CD1c-positive myeloid dendritic cell (primary cell): ENCODE data around the gene TES.

Experiments used
- DNase-seq: peaks from one replicate; pipeline ENCODE4 v3.0.0-alpha.2; 2016; ENCODE audit errors: extremely low spot score

The TES gene

DNA sequence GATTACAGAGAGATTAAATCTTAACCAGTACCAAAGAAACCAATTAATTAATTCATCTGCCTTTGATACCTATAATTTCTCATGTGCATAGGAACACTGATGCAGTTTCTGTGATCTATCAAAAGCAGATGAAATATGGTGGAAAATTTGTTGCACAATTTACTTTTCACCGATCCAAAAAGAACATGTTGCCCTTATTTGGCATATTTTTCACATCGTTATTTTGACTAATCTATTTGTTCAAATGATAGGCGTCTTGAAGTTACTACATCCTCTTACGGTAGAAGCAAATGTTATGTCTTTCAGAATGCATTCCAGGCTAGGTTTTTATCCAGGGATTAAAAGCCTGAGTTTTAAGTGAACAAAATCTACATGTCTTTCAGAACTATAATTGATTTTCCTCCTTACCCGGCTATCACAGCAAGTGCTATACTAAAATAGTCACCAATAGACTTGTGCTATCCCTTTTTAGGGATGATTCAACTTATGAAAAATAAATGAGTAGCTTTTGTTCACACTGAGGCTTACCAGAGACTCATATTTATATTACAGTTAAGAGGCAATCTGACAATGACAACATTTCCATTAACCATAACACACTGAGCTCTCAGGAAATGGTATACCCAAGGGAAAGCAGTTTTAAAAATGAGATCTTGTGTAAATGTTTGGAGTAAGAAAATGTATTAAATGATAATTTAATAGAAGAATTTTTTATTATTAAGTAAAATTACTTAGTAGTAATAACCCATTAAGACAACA is 16.8 kb upstream of the TES start:
- no peak for DNase-seq

DNA sequence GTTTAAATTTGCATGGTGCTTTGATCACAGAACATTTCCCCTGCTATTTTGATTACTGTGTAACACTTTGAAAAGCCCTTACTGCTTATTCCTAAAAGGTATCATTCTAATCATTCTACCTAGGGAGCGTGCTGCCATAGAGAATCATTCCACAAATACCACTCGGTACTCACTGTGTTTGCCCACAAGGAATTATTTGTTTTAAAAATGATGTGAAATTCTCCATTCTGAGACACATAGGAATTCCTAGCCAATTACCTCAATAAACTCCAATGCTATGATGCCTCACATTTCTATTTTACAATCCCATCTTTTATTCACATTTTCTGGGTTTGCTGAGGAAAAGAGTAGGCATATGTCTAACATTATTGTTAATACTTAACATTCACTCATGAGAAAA is 16.2 kb upstream of the TES start:
- no peak for DNase-seq

DNA sequence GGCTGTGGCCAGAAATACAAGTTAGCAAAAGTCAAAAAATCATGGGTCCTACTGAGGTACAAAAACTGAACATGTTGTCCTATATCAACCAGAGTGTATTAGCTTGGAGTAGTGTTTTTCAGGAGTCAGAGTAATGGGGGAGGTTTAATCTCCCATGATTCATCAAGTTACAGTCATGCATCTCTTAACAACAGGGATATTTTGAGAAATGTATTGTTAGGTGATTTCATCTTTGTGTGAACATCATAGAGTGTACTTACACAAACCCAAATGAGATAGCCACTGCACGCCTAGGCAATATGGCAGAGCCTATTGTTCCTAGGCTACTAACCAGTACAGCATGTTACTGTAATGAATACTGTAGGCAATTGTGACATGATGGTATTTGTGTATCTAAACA is 14.9 kb upstream of the TES start:
- no peak for DNase-seq

DNA sequence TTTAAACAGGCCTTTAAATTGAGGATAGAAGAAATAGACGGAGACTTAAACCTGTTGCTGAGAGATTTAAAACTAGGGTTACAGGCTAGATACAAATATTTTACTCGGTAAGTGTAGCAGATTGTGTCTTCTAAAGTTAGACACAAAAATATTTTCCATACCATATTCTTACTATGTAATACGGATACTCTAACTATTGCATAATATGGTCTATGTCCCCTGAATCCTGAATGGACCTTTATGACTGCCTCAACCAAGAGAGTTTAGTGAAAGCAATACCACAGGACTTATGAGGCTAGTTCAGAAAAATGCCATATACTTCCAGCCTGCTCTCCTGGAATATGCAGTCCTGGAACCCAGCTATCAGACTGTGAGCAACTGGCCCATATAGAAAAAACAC is 13.4 kb upstream of the TES start:
- no peak for DNase-seq

DNA sequence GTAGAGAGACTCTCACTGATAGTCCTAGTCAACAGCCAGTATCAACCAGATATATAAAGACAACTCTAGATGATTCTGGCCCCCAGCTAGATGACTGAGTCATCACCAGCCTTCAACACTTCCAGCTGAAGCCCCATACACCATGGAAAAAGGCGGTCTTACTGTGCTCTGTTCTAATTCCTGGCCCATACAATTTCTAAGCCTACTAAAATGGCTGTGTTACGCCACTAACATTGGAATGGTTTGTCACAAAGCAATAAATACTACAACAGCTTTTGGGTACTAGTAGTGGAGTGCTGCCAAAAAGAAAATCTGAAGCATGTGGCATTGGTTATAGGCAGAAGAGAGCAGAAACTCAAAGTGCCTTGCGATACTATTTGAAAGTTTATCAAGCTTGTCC is 13.0 kb upstream of the TES start:
- DNase-seq, result no peak

DNA sequence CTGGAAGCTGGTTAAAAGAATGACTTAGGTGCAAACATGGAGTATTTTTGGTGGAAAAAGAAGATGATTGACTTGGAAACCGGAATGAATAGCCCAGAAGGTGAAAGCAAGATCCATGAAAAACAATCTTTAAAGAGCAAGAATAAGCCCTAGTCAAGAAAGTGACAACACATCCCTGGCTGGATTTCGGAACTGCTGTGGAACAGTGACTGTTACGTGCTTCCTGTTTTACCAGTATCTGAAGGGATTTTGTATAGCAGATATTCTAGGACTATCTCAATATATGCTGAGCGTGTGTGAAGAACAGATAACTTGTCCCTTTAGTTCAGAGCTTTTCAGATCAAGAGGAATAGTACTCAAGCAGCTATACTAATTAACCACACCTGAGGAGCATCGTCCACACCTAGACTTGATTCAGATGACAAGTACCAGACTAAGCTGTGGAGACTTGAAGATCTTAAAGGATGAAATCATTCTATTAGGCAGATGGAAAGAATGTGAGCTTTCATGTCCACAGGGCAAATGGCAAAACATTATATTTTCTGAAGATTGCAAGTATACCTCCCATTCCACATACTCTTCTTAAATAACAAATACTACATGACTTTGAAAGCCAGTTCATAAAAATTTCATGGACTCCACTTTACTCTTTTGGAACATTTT is 11.5 kb upstream of the TES start:
- DNase-seq, result no peak

DNA sequence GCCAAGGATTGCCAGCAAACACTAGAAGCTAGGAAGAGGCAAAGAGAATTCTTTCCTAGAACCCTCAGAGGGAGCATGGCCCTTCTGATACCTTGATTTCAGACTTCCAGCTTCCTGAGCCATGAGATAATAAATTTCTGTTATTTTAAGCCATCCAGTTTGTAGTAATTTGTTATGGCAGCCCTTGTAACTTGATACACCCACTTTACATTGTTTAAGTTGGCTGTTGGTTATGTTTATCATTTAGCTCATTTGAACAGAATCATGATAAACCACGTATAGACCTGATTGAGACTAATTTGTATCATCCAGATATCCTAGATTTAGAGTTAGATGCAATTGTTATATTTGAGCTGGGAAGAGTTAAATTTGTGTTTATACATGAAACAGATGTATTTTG is 9.4 kb upstream of the TES start:
- no peak for DNase-seq

DNA sequence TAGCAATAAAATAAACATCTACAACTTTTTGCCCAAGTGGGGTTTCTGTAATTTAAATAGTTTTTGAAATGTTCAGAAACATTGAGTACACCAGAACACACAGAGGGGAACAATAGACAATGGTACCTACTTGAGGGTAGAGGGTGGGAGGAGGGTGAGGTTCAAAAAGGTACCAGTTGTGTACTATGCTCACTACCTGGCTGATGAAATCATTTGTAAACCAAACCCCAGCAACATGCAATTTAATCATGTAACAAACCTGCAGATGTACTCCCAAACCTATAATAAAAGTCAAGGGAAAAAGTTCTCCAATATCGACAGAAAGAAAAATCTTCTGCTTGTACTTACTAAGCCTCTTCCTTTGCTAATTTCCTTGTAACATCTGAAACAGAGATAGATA is 4.2 kb upstream of the TES start:
- no peak for DNase-seq

DNA sequence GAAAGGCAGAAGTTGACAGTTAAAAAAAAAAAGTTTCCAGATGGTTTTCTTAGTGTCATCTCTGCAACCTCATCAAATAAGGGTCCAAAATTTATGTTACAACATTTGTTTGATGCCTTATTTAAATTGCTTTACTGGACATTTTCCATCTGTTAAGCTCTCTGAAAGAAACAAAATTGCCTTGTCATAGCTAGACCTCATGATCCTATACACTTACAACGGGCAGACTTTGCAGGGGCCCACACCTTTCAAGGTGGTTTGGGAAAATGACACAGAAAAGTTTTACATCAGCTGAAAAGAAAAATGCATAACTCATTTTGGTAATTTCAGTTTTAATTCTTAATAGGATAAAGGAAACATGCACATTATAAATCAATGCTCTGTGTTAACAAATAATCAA is 1.4 kb upstream of the TES start:
- DNase-seq, result no peak

DNA sequence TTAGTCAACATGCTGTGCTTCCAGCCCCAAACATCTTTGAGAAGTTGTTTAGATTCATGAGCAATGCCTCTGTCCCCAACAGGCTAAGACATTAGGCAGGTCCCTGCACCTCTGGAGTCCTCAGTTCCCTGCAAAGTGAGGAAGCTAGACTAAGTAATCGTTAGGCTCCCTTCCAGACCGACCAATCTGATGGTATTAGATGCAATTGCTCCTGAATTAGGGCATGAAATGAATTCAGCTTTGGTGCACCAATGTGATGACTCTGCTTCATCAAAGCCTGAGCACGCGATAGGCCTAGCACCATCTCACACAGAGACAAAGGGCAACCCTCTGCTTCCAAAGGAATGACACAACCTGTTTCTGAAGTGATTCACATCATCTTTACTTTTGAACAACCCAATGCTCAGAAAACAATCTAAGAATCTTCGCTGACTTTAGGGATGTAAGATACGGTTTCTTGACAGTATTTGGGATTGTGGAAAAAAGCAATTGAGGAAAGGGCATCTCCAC is 723 bp upstream of the TES start:
- no peak for DNase-seq

DNA sequence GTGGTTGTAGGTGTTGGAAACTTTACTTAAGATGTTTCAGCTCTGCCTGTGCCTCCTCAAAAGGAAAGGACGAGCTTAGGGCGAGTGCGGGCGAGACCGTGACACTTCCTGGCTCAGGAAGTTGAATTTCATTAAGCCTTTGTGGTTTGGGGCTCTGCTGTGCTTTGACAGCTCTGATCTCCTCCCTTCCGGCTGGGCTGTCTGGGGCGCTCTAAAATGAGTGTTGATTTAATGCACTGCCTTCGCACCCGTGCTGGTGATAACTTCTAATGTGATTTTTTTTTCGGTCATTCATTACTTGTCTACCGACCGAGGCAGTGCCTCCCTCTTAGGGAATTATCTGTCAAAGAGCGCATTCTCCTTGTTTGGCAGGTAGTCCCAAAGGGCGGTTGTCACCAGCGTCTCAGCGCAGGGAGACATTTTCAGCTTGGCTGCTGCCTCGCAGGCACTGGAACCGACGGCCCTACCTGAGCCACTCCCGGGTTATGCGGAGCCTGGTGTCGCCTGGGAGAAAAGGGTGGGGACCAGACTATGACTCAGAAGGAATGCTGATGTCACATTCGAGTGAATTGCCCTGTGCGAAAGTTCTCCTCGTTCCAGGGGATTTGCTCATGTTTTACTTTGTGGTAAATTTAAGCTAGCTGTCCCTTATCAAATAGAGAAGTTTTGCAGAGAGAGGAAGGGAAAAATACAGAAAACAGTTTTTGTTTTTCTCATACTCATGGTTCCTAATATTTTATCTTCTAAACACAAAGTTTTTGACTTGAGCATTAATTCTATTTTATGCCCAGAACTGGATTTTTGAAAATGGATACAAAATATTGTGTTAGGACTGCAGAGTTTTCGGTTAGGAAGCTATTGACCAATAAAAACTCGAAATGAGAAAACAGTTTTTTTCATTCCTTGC is 920 bp downstream of the TES start:
- peak; percentile 90 for DNase-seq

DNA sequence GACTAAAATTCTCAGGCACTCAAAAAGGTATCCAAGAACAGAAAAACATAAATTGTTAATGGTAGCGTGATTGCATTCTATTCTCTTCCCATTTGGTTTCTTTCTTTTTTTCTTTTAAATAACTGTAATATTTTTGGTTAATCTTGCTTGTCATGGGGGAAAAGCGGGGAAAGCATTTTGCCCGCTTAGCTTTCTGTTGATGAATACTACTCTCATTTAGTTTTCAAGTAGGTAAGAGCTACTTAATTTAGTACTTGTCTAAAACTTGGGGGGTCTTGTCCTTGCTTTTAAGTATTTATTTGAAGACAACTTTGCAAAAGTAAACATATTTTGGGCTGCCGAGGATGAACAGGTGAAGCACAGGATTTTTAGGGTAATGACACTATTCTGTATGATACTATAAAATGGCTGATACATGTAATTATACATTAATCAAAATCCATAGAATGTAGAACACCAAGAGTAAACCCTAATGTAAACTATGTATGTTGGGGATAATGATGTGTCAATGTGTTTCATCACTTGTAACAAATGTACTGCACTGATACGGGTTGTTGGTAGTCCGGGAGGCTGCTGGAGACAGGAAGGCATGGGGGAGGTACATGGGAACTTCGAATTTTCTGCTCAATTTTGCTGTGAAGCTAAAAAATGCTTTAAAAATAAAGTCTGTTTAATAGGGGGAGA is 1.7 kb downstream of the TES start:
- DNase-seq, result no peak

DNA sequence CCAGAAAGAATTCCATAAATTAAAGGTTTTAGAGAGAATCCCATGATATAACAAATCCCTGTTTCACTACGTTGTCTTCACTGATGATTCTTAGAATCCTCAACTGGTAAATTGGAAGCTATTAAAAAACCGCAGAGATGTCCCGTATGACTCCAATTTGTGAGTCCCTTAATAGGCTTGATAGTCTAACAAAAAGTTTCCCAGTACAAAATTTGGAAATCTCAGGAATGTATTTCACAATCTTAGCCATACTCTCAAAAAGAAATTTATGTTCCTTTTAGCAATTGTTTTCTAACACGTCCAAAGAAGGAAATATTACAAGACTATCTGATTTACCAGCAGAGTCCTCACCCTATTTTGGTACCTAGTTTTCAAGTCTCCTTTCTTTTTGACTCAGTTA is 2.5 kb downstream of the TES start:
- DNase-seq, result peak; percentile 27

DNA sequence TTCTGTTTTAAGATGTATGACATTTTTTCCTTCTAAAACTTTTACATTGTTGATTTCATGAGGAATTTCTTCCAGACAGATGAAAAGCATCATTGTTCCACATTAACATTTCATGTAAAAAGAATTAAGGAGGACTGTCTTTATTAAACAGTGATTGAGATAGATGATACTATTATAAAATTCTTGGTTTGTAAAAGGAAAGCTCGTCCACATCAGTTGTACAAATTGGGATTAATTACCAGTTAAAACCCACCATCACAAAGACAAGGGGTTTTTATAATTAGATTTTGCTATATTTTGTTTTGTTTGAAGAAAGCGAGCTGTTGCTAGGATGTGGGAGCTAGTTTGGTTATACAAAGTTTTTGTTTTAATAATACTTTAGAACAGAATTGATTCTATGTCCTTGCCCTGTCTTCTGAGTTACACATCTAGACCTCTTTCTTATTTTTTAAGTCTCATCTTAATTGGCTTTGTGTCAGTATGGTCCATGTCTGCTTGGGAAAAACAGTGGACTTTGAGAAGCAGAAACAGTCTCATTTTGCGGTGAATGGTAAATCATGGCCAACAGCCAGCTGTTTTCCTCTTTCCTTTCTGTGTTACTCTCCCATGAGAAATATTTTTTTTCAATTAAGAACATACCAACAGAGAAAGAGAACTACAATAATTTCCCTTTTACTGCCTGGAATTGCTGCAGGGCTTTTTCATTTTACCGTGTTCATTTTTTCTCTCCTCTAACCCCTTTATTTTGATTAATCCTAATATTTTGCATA is 3.2 kb downstream of the TES start:
- peak; percentile 35 for DNase-seq

DNA sequence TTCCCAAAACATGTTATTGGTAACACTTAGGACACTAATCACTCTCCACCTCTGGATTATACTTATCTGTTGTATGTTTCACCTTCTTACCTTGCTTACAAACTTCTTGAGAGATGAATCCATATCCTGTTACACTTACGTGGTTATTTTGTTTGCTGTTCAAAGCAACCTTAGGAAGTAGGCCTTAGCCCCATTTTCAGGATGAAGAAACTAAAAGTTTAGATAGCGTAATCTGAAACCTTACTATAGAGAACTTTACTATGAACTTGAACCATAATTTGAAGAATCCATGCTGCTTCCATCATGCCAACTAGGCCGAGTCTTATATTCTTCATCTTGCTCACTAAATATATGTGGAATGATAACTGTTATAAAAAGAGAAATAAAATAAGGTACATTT is 4.6 kb downstream of the TES start:
- DNase-seq, result no peak

DNA sequence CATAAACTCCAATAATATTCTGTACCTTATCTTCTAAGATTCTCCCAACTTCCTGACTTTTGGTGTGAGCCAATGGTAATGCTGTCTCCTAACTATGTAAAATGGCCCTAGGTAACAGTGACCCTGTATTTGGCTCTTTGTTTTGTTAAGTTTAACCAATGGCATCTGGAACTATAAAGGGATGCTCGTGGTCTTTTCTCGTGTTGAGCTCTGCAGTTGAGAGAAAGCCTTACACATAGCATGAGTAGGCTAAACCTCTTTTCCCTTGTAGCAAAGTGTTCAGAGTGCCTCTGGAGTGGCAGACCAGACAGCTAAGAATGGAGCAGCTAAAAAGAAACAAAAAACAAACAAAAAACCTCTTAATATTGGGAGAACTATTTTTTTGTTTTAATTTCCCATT is 5.2 kb downstream of the TES start:
- no peak for DNase-seq

DNA sequence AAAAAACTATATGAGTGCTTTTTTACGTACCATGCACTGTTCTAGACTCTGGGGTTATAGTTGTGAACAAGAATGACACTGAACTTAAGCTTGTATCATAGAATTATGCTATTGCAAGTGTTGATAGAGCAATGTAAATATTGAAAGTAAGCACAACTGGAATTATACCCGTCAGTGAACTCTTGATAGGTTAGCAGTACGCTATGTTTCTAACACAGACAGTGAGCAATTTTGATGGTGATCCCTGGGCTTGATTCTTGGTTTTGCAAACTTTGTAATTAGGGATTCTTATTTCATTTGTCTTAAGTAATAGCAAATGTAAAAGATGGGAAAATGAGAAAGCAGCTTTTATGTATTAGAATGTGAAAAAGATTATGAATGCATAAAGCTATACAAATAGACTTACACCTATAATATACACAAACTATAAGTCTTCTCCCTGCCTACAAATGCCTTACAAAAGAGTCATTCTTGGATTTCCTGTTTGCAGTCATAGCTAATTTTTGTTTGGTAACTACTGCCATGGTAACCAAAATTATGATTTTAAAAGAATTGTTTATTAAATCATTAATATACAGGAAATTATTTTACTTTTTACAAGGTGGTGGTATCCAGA is 6.7 kb downstream of the TES start:
- DNase-seq, result peak; percentile 10

DNA sequence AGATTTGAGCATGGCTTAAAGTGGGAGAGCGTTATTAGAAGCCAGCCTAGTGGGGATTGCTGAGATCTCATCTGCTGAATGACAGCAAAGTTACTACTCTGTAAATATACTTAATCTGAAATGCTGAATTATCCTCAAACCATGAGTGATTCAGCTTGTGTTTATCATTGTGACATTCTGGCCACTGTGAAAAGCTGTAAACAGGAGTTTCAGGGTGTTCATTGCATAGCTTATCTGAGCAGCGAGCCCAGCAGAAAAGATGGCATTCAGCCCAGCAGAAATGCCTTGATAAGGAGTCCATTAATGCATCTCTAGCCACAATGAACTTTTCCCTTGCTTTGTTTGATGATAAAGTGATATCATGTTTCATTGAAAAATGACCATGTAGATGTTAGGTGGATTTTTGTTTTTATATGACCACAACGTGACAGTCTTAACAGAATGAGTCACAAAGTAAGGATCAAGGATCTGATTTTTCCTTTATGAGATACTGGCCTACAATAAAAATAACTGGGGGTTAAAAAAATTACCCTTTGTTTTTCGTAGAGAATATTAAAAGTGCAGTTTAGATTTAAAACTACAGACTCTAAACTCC is 7.8 kb downstream of the TES start:
- no peak for DNase-seq

DNA sequence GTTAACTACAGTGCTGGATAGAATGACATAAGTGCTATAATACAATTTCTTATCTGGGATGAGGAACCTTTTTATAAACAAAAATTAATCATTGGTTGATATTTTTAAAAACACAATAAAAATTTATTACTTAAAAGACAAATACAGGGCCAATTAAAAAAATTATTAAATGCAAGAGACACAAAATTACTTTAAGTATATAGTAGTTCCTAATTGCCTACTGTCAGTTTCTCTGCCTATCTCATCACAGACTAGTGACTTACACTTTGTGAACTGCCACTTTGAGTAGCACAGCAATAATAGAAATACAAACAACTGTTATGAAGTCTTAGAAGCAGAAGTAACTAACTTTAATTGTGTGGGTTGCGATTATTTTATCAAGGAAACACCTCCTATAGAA is 8.4 kb downstream of the TES start:
- DNase-seq, result no peak

DNA sequence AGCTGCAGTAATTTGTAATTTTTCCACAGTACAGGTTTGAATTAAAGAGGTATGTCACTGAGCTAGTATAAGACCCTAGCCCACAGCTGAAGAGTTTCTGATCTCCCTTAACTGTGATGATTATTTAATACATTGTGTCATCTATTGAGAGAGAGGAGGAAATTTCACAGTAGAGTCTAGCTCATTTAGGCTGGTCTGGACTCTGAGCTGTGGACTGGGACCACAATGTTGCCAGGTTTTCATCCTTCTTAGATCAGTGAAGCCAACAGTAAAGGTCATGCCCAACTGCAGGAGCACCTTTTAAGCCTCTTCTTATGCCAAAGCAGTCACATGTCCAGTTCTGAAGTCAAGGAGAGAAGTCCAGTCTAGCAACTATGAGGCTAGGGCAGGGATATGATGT is 8.9 kb downstream of the TES start:
- no peak for DNase-seq
